ENCODE measurements around the gene TTL.
"Not testable (repeated sequence)": the region's sequence is repeated elsewhere in the genome, so short reads cannot be mapped to it uniquely, and the experiment has no call there.

The TTL gene

GRCh38 chr2:112438603-112439261, 43.2 kb upstream of the TTL start:
- not testable (repeated sequence) for H3K36me3 ChIP-seq (ENCODE audit: control insufficient read depth, insufficient read depth, low read length); H3K27me3 ChIP-seq (replicated peaks; ENCODE audit: control insufficient read depth, insufficient read depth, low read length)

GRCh38 chr2:112444256-112444655, 37.7 kb upstream of the TTL start:
- not testable (repeated sequence) for H3K27me3 ChIP-seq (replicated peaks; ENCODE audit: control insufficient read depth, insufficient read depth, low read length); DNase-seq (ENCODE audit: extremely low read depth, insufficient read length); H3K4me3 ChIP-seq (replicated peaks; ENCODE audit: low read depth, low read length); H3K36me3 ChIP-seq (ENCODE audit: control insufficient read depth, insufficient read depth, low read length)

More at GRCh38 chr2:112438603-112439261, 43.2 kb upstream of the TTL start:
- DNase-seq (ENCODE audit: extremely low read depth, insufficient read length); H3K4me3 ChIP-seq (replicated peaks; ENCODE audit: low read depth, low read length): not testable (repeated sequence)

GRCh38 chr2:112449854-112450253, 32.1 kb upstream of the TTL start:
- H3K4me3 ChIP-seq (replicated peaks; ENCODE audit: low read depth, low read length), result no peak overlapping the region
- no peak for TF ChIP-seq CTCF (IDR thresholded peaks at IDR 0.05; ENCODE audit: insufficient read depth, low read length, poor library complexity, severe bottlenecking)
- H3K27me3 ChIP-seq (replicated peaks; ENCODE audit: control insufficient read depth, insufficient read depth, low read length), result no peaks in the 10 kb centered on the region
- DNase-seq (ENCODE audit: extremely low read depth, insufficient read length), result no peak
- H3K36me3 ChIP-seq (ENCODE audit: control insufficient read depth, insufficient read depth, low read length), result no peaks in the 10 kb centered on the region

GRCh38 chr2:112451317-112451716, 30.6 kb upstream of the TTL start:
- H3K27me3 ChIP-seq (replicated peaks; ENCODE audit: control insufficient read depth, insufficient read depth, low read length), result no peaks in the 10 kb centered on the region; the same call in 1 of the 2 replicates
- no peaks in the 10 kb centered on the region for H3K36me3 ChIP-seq (ENCODE audit: control insufficient read depth, insufficient read depth, low read length)
- DNase-seq (ENCODE audit: extremely low read depth, insufficient read length), result no peak
- no peak overlapping the region for H3K4me3 ChIP-seq (replicated peaks; ENCODE audit: low read depth, low read length)
- no peak for TF ChIP-seq CTCF (IDR thresholded peaks at IDR 0.05; ENCODE audit: insufficient read depth, low read length, poor library complexity, severe bottlenecking)

GRCh38 chr2:112454586-112454985, 27.4 kb upstream of the TTL start:
- Histone ChIP-seq H3K4me3 (replicated peaks; ENCODE audit: low read depth, low read length) (no peak overlapping the region), H3K36me3 (ENCODE audit: control insufficient read depth, insufficient read depth, low read length) (no peaks in the 10 kb centered on the region), H3K27me3 (replicated peaks; ENCODE audit: control insufficient read depth, insufficient read depth, low read length) (no peaks in the 10 kb centered on the region; the same call in 1 of the 2 replicates)
- TF ChIP-seq CTCF (IDR thresholded peaks at IDR 0.05; ENCODE audit: insufficient read depth, low read length, poor library complexity, severe bottlenecking), result no peak
- DNase-seq (ENCODE audit: extremely low read depth, insufficient read length), result no peak

- no peak overlapping the region for H3K4me3 ChIP-seq (replicated peaks; ENCODE audit: low read depth, low read length)
- no peaks in the 10 kb centered on the region for H3K36me3 ChIP-seq (ENCODE audit: control insufficient read depth, insufficient read depth, low read length)
- no peaks in the 10 kb centered on the region; the same call in 1 of the 2 replicates for H3K27me3 ChIP-seq (replicated peaks; ENCODE audit: control insufficient read depth, insufficient read depth, low read length)
- no peak for DNase-seq (ENCODE audit: extremely low read depth, insufficient read length)
- TF ChIP-seq CTCF (IDR thresholded peaks at IDR 0.05; ENCODE audit: insufficient read depth, low read length, poor library complexity, severe bottlenecking), result no peak
These were observed 22.6 kb upstream of the TTL start for GRCh38 chr2:112459372-112459771.

- TF ChIP-seq CTCF (IDR thresholded peaks at IDR 0.05; ENCODE audit: insufficient read depth, low read length, poor library complexity, severe bottlenecking), result no peak
- no peaks in the 10 kb centered on the region for H3K27me3 ChIP-seq (replicated peaks; ENCODE audit: control insufficient read depth, insufficient read depth, low read length)
- DNase-seq (ENCODE audit: extremely low read depth, insufficient read length), result no peak
- H3K4me3 ChIP-seq (replicated peaks; ENCODE audit: low read depth, low read length), result no peak overlapping the region
- no peaks in the 10 kb centered on the region for H3K36me3 ChIP-seq (ENCODE audit: control insufficient read depth, insufficient read depth, low read length)
These were observed 19.8 kb upstream of the TTL start for GRCh38 chr2:112462178-112462577.

Measured in GM06990 (cell line).